ENCODE data around the gene TMEM106A. TPM values are rescaled to one million over a fixed set of nuclear protein-coding genes. Genes with fewer than 3 reads are reported as not detected.
A peak's percentile ranks its signal among the peaks of the same experiment; 100 is the strongest.

TMEM106A gene
- total RNA-seq, 4 donors from 2014 or later, result 5.1 to 28.5 (median 11.9) TPM

DNA sequence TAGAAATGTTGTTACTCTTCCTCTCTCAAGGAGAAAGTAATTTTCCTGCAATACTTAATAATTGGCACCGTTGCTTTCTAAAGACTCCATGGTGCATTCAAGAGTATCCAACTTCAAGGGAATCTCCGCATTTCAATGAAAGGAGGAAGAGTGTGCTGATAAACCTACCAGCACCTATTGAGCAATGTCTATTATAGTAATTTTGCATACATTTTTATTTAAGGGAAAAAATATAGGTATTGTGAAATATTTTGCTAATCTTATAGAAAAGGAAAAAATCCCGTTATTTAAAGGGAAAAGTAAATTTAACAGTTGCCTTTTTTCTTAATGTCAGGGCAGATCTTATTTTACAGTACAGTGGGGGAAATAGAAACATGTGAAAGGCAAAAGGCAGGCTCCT lies 1.1 kb upstream of the TMEM106A start:
- DNase-seq (ENCODE audit: low spot score in 2 of 2), result no peak
- no peak for TF ChIP-seq CTCF (IDR thresholded peaks at IDR 0.05)
- no peak for TF ChIP-seq POLR2A (IDR thresholded peaks at IDR 0.05)
- TF ChIP-seq EP300 (IDR thresholded peaks at IDR 0.05), result no peak
- Histone ChIP-seq H3K9me3 (no peaks in the 10 kb centered on the region), H3K4me3 (no peak overlapping the region), H3K27me3 (no peaks in the 10 kb centered on the region), H3K4me1 (peaks cover 0 to 27% (median 11%) of the 10 kb centered on the region in 4 donors), H3K27ac (peak overlapping the region in 2 of 4 donors; percentile 79 to 84), H3K36me3 (peaks cover 0 to 63% (median under 1%) of the 10 kb centered on the region in 3 donors)
- 66 to 81% methylated on average over 3 of the region's 3 CpGs for WGBS, 2 donors

GRCh38 chr17:43211123-43211479 lies 574 bp upstream of the TMEM106A start:
- peak overlapping the region; percentile 29 to 84 (median 81) for H3K27ac ChIP-seq
- no peaks in the 10 kb centered on the region for H3K9me3 ChIP-seq
- H3K4me1 ChIP-seq, result peaks cover 0 to 27% (median 11%) of the 10 kb centered on the region in 4 donors
- DNase-seq (ENCODE audit: low spot score in 2 of 2), result no peak
- 23 to 34% methylated on average over 2 of the region's 2 CpGs for WGBS, 2 donors
- no peaks in the 10 kb centered on the region for H3K27me3 ChIP-seq
- H3K4me3 ChIP-seq, result peak overlapping the region; percentile 36 to 74 (median 62)
- TF ChIP-seq POLR2A (IDR thresholded peaks at IDR 0.05), result no peak
- TF ChIP-seq EP300 (IDR thresholded peaks at IDR 0.05), result no peak
- no peak for TF ChIP-seq CTCF (IDR thresholded peaks at IDR 0.05)
- H3K36me3 ChIP-seq, result peaks cover 0 to 62% (median 0%) of the 10 kb centered on the region in 3 donors

- DNase-seq (ENCODE audit: low spot score in 2 of 2), result no peak
- Histone ChIP-seq H3K4me1 (peaks cover 0 to 27% (median 11%) of the 10 kb centered on the region in 4 donors), H3K9me3 (no peaks in the 10 kb centered on the region), H3K27ac (peak overlapping the region in 3 of 4 donors; percentile 79 to 84 (median 83)), H3K36me3 (peaks cover 0 to 62% (median 2%) of the 10 kb centered on the region in 3 donors), H3K27me3 (no peaks in the 10 kb centered on the region), H3K4me3 (peak overlapping the region; percentile 36 to 74 (median 62))
- TF ChIP-seq POLR2A (IDR thresholded peaks at IDR 0.05) (no peak), EP300 (IDR thresholded peaks at IDR 0.05) (no peak), CTCF (IDR thresholded peaks at IDR 0.05) (no peak)
- WGBS, 2 donors, result 48 to 70% methylated on average over 7 of the region's 7 CpGs
Measured at GRCh38 chr17:43212641-43213490, 1.2 kb downstream of the TMEM106A start.

- H3K36me3 ChIP-seq, result peaks cover 0 to 61% (median 2%) of the 10 kb centered on the region in 3 donors
- H3K4me3 ChIP-seq, result no peak overlapping the region
- WGBS, 2 donors, result 77 to 95% methylated on average over 2 of the region's 2 CpGs
- H3K4me1 ChIP-seq, result peaks cover 0 to 27% (median 11%) of the 10 kb centered on the region in 4 donors
- peak overlapping the region in 1 of 4 donors; percentile 84 for H3K27ac ChIP-seq
- no peaks in the 10 kb centered on the region for H3K27me3 ChIP-seq
- no peaks in the 10 kb centered on the region for H3K9me3 ChIP-seq
- no peak for DNase-seq (ENCODE audit: low spot score in 2 of 2)
- TF ChIP-seq EP300 (IDR thresholded peaks at IDR 0.05) (no peak), POLR2A (IDR thresholded peaks at IDR 0.05) (no peak), CTCF (IDR thresholded peaks at IDR 0.05) (no peak)
Measured at GRCh38 chr17:43213545-43213944, 1.9 kb downstream of the TMEM106A start.

DNA sequence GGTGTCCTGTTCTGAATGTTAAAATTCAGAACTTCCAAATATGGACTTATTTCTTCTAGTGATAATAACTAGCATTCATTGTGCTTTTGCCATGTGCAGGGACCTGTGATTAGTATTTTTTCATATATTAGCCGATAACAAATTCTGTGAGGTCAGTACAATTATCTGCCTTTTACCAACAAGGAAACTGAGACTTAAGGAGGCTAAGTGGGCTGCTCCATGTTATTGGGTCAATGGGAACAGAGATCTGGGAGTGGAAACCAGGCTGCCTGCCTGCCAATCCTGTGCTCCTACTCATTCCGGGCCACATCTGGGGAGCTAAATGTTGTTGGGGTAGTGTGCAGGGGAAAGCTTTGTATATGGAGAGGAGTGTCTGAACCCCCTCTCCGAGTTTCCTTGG lies 3.7 kb downstream of the TMEM106A start:
- H3K36me3 ChIP-seq, result peaks cover 0 to 52% (median 2%) of the 10 kb centered on the region in 3 donors
- H3K9me3 ChIP-seq, result no peaks in the 10 kb centered on the region
- no peaks in the 10 kb centered on the region for H3K27me3 ChIP-seq
- no peak for TF ChIP-seq EP300 (IDR thresholded peaks at IDR 0.05)
- TF ChIP-seq POLR2A (IDR thresholded peaks at IDR 0.05), result no peak
- no peak for TF ChIP-seq CTCF (IDR thresholded peaks at IDR 0.05)
- no peak overlapping the region for H3K4me3 ChIP-seq
- DNase-seq (ENCODE audit: low spot score in 2 of 2), result no peak
- WGBS, 2 donors, result 82 to 85% methylated on average over 3 of the region's 3 CpGs
- H3K4me1 ChIP-seq, result peaks cover 0 to 27% (median 11%) of the 10 kb centered on the region in 4 donors
- no peak overlapping the region for H3K27ac ChIP-seq

Data from tibial nerve (tissue), 4 donors.